Middle frontal gyrus (tissue), 1 donor: Measurements from ENCODE around the gene EME2.
A peak's percentile ranks its signal among the peaks of the same experiment; 100 is the strongest.
"Not testable (repeated sequence)": the region's sequence is repeated elsewhere in the genome, so short reads cannot be mapped to it uniquely, and the experiment has no call there.

Experiments
- DNase-seq: peaks from one replicate; pipeline ENCODE4 v3.0.0-alpha.2; 2015; ENCODE audit warnings: low spot score; ENCODE audit errors: extremely low spot score

Gene EME2

GRCh38 chr16:1790611-1791255, 18.1 kb downstream of the EME2 start:
- no peak for DNase-seq

- no peak for DNase-seq
Measured at GRCh38 chr16:1791256-1791942, 18.8 kb downstream of the EME2 start.

- no peak for DNase-seq
Measured at GRCh38 chr16:1791943-1792812, 19.6 kb downstream of the EME2 start.

GRCh38 chr16:1792836-1793577, 20.4 kb downstream of the EME2 start:
- no peak for DNase-seq

- DNase-seq = no peak
Measured at GRCh38 chr16:1793578-1794220, 21.1 kb downstream of the EME2 start, which contains the start of gene IGFALS. IGFALS (minus strand) TSS chr16:1793705; CDS start chr16:1793652, 53 bp downstream.

GRCh38 chr16:1794221-1794871, 21.7 kb downstream of the EME2 start:
- no peak for DNase-seq

- no peak for DNase-seq
Measured at GRCh38 chr16:1794908-1795666, 22.5 kb downstream of the EME2 start.

- not testable (repeated sequence) for DNase-seq
Measured at GRCh38 chr16:1799263-1799662, 26.7 kb downstream of the EME2 start.

GRCh38 chr16:1800701-1801100, 28.1 kb downstream of the EME2 start:
- DNase-seq = no peak

- DNase-seq = no peak
Measured at GRCh38 chr16:1807626-1808025, 35.0 kb downstream of the EME2 start.

GRCh38 chr16:1808691-1809090, 36.1 kb downstream of the EME2 start:
- DNase-seq = no peak

GRCh38 chr16:1809281-1809801, 36.7 kb downstream of the EME2 start:
- DNase-seq = no peak

GRCh38 chr16:1810106-1810505, 37.5 kb downstream of the EME2 start:
- no peak for DNase-seq

GRCh38 chr16:1810536-1810935, 37.9 kb downstream of the EME2 start:
- DNase-seq = no peak

- peak; percentile 40 for DNase-seq
Measured at GRCh38 chr16:1812732-1813163, 40.1 kb downstream of the EME2 start.

- DNase-seq = no peak
Measured at GRCh38 chr16:1815461-1815860, 42.9 kb downstream of the EME2 start.

- DNase-seq = no peak
Measured at GRCh38 chr16:1816396-1817275, 44.0 kb downstream of the EME2 start.

- no peak for DNase-seq
Measured at GRCh38 chr16:1817276-1817589, 44.6 kb downstream of the EME2 start.
